Neural cell (in vitro differentiated cells): ENCODE measurements around the gene ACTRT2. TPM values are rescaled to one million over a fixed set of nuclear protein-coding genes. Genes with fewer than 3 reads are reported as not detected.

Source experiments
- H2AFZ ChIP-seq: fragments of 200-600, 300-800 bp; sonication (generic), shearing (Covaris generic); 2 replicates; pipeline ENCODE4 v1.6.0; 2014; ENCODE audit warnings: low read depth, mild to moderate bottlenecking, antibody characterized with exemption, low read length, moderate library complexity
- H3F3A ChIP-seq: fragments of 200-600 bp; shearing (Covaris generic); 2 replicates; pipeline ENCODE4 v1.6.1; 2016; ENCODE audit warnings: mild to moderate bottlenecking, moderate library complexity, mixed read lengths, antibody characterized with exemption, low read length; ENCODE audit not compliant: insufficient read depth, poor library complexity, severe bottlenecking
- H3K27ac ChIP-seq: fragments of 200-600, 300-800 bp; sonication (generic), shearing (Covaris generic); 2 replicates; pipeline ENCODE4 v1.5.1; 2014; ENCODE audit warnings: mild to moderate bottlenecking, low read length, moderate library complexity
- H3K27me3 ChIP-seq: fragments of 300-800, 200-600 bp; sonication (generic), shearing (Covaris generic); 2 replicates; pipeline ENCODE4 v1.6.0; 2014; ENCODE audit warnings: mild to moderate bottlenecking, low read depth, low read length, moderate library complexity; ENCODE audit not compliant: insufficient read depth
- H3K36me3 ChIP-seq: fragments of 300-800, 200-600 bp; sonication (generic), shearing (Covaris generic); 2 replicates; pipeline ENCODE4 v1.5.1; 2014; ENCODE audit warnings: mild to moderate bottlenecking, antibody characterized with exemption, low read length, moderate library complexity; ENCODE audit not compliant: insufficient read depth
- H3K4me2 ChIP-seq: fragments of 300-800, 200-600 bp; sonication (generic), shearing (Covaris generic); 2 replicates; pipeline ENCODE4 v1.6.0; 2014; ENCODE audit warnings: mild to moderate bottlenecking, low read length
- H3K4me3 ChIP-seq: fragments of 300-800, 200-600 bp; sonication (generic), shearing (Covaris generic); 2 replicates; pipeline ENCODE4 v1.5.1; 2014; ENCODE audit warnings: mild to moderate bottlenecking, low read length, moderate library complexity
- H3K79me2 ChIP-seq: fragments of 200-600 bp; shearing (Covaris generic); replicated peaks from 2 replicates; pipeline ENCODE4 v1.6.0; 2014; ENCODE audit warnings: mild to moderate bottlenecking, low read length, moderate library complexity; ENCODE audit not compliant: insufficient read depth
- H3K9ac ChIP-seq: fragments of 300-800, 200-600 bp; sonication (generic), shearing (Covaris generic); 2 replicates; pipeline ENCODE4 v1.6.1; 2016; ENCODE audit warnings: mild to moderate bottlenecking, low read length, mixed read lengths
- H3K9me2 ChIP-seq: fragments of 200-600 bp; shearing (Covaris generic); 2 replicates; pipeline ENCODE4 v1.6.1; 2016; ENCODE audit warnings: mild to moderate bottlenecking, low read length, mixed read lengths; ENCODE audit not compliant: insufficient read depth
- H3K9me3 ChIP-seq: fragments of 200-600, 300-800 bp; sonication (generic), shearing (Covaris generic); 2 replicates; pipeline ENCODE4 v1.6.1; 2016; ENCODE audit warnings: mild to moderate bottlenecking, mixed run types, low read length, moderate library complexity, mixed read lengths
- H4K20me1 ChIP-seq: fragments of 200-600 bp; shearing (Covaris generic); 2 replicates; pipeline ENCODE4 v1.6.1; 2016; ENCODE audit warnings: mild to moderate bottlenecking, mixed run types; ENCODE audit not compliant: insufficient read depth
- EP300 ChIP-seq: fragments of 450-650 bp; conservative IDR thresholded peaks from 2 replicates; pipeline ENCODE4 v1.6.1; 2014; ENCODE audit warnings: antibody characterized with exemption, mild to moderate bottlenecking, moderate library complexity; ENCODE audit not compliant: poor library complexity, severe bottlenecking
- EZH2 ChIP-seq: fragments of 200-600, 300-800 bp; shearing (Covaris generic), sonication (generic); IDR thresholded peaks from 2 replicates; pipeline ENCODE4 v1.6.1; 2014; ENCODE audit warnings: antibody characterized with exemption, low read length, borderline replicate concordance, mild to moderate bottlenecking; ENCODE audit not compliant: insufficient read depth, poor library complexity, severe bottlenecking
- MXI1 ChIP-seq: fragments of 450-650 bp; conservative IDR thresholded peaks from 2 replicates; pipeline ENCODE4 v1.6.1; 2014; ENCODE audit warnings: antibody characterized with exemption, mild to moderate bottlenecking; ENCODE audit not compliant: poor library complexity, severe bottlenecking
- POLR2AphosphoS5 ChIP-seq: IDR thresholded peaks from 2 replicates; pipeline ENCODE4 v1.6.1; 2012
- RAD21 ChIP-seq: fragments of 450-650 bp; conservative IDR thresholded peaks from 2 replicates; pipeline ENCODE4 v1.6.1; 2014; ENCODE audit warnings: antibody characterized with exemption, mild to moderate bottlenecking, moderate library complexity
- REST ChIP-seq: IDR thresholded peaks from 2 replicates; pipeline ENCODE4 v1.6.1; 2012; ENCODE audit warnings: borderline replicate concordance
- SMC3 ChIP-seq: fragments of 450-650 bp; conservative IDR thresholded peaks from 2 replicates; pipeline ENCODE4 v1.6.1; 2014; ENCODE audit warnings: antibody characterized with exemption, mild to moderate bottlenecking, moderate library complexity; ENCODE audit not compliant: poor library complexity
- TAF1 ChIP-seq: IDR thresholded peaks from 2 replicates; pipeline ENCODE4 v1.6.1; 2012; ENCODE audit warnings: low read depth
- polyA plus RNA-seq: library from polyadenylated mRNA; depleted of rRNA; stranded (reverse); fragments of >200 nt; gene quantifications from 2 replicates; pipeline ENCODE4 v1.2.3, GENCODE V29; 2014
- TF ChIP-seq, protein P1 (sequence below): fragments of 450-650 bp; IDR thresholded peaks from 2 replicates; pipeline ENCODE4 v1.5.1; 2014; ENCODE audit warnings: antibody characterized with exemption, mild to moderate bottlenecking, moderate library complexity; ENCODE audit not compliant: poor library complexity, severe bottlenecking

The ACTRT2 gene
- polyA plus RNA-seq, 1 donor from 2014 or later = not detected

- Histone ChIP-seq H3K4me2 (no peak overlapping the region), H3K79me2 (no peaks in the 10 kb centered on the region), H3K9me3 (no peaks in the 10 kb centered on the region), H3K9ac (no peak overlapping the region), H2AFZ (no peak overlapping the region), H3K27me3 (no peaks in the 10 kb centered on the region), H3K4me3 (no peak overlapping the region), H3F3A (no peaks in the 10 kb centered on the region), H4K20me1 (no peaks in the 10 kb centered on the region), H3K36me3 (no peaks in the 10 kb centered on the region), H3K27ac (no peak overlapping the region), H3K9me2 (no peaks in the 10 kb centered on the region)
- TF ChIP-seq EP300 (no peak), REST (no peak), POLR2AphosphoS5 (no peak), SMC3 (no peak), EZH2 (no peak), MXI1 (no peak), RAD21 (no peak), TAF1 (no peak)
- TF ChIP-seq, protein P1, sequence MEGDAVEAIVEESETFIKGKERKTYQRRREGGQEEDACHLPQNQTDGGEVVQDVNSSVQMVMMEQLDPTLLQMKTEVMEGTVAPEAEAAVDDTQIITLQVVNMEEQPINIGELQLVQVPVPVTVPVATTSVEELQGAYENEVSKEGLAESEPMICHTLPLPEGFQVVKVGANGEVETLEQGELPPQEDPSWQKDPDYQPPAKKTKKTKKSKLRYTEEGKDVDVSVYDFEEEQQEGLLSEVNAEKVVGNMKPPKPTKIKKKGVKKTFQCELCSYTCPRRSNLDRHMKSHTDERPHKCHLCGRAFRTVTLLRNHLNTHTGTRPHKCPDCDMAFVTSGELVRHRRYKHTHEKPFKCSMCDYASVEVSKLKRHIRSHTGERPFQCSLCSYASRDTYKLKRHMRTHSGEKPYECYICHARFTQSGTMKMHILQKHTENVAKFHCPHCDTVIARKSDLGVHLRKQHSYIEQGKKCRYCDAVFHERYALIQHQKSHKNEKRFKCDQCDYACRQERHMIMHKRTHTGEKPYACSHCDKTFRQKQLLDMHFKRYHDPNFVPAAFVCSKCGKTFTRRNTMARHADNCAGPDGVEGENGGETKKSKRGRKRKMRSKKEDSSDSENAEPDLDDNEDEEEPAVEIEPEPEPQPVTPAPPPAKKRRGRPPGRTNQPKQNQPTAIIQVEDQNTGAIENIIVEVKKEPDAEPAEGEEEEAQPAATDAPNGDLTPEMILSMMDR = no peak
These were observed 37.4 kb upstream of the ACTRT2 start for GRCh38 chr1:2983706-2984398.

DNA sequence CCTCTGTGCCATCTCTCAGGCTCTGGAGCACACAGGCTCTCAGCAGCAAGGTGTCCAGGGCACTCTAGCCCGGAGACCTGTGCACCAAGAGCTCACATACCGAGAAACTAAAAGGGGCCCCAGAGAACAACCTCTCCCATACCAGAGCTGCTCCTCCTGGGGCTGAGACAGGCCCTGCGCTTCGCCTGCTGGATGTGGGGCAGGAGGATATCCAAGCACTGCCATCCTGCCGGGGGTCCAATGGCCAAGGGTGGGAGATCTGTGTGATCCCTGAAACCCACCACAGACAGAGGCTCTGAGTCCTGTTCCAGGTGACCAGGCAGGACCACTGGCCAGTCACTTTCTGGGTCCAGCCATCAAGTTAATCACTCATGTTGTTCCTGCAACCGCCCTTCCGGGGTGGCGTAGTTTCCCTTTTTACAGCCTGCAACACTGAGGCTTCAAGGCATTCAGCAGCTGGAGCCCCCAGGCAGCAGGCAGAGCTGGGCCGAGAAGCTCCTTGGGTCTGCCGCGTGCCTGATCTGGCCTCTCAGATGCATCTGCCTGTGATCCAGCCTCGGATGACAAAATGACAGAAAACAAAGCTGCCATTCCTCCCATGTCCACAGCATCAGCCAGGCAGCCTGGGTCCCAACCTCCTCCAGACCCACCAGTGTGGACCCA lies 36.7 kb upstream of the ACTRT2 start:
- no peaks in the 10 kb centered on the region for H3K79me2 ChIP-seq
- no peaks in the 10 kb centered on the region for H3K27me3 ChIP-seq
- H3K9ac ChIP-seq = no peak overlapping the region
- no peaks in the 10 kb centered on the region for H3K9me2 ChIP-seq
- no peaks in the 10 kb centered on the region for H3K36me3 ChIP-seq
- H3K9me3 ChIP-seq = no peaks in the 10 kb centered on the region
- TF ChIP-seq EZH2 (no peak), EP300 (no peak), POLR2AphosphoS5 (no peak), REST (no peak), SMC3 (no peak), RAD21 (no peak), TAF1 (no peak), MXI1 (no peak)
- TF ChIP-seq, protein P1 = no peak
- no peaks in the 10 kb centered on the region for H4K20me1 ChIP-seq
- no peak overlapping the region for H3K4me2 ChIP-seq
- H3K4me3 ChIP-seq = no peak overlapping the region
- H3F3A ChIP-seq = no peaks in the 10 kb centered on the region
- H2AFZ ChIP-seq = no peak overlapping the region
- no peak overlapping the region for H3K27ac ChIP-seq
